Measurements from ENCODE around the gene FBXO17.
"Not testable (repeated sequence)": the region's sequence is repeated elsewhere in the genome, so short reads cannot be mapped to it uniquely, and the experiment has no call there.

Gene FBXO17

GRCh38 chr19:38942471-38943181 is 32.9 kb downstream of the FBXO17 start:
- no peak overlapping the region for H3K4me3 ChIP-seq (ENCODE audit: low read depth, low read length)
- DNase-seq (ENCODE audit: low read depth): no peak
- no peak for TF ChIP-seq CTCF (IDR thresholded peaks at IDR 0.05; ENCODE audit: control insufficient read depth, extremely low read depth, insufficient read depth)

- H3K4me3 ChIP-seq (ENCODE audit: low read depth, low read length): no peak overlapping the region
- DNase-seq (ENCODE audit: low read depth): no peak
- TF ChIP-seq CTCF (IDR thresholded peaks at IDR 0.05; ENCODE audit: control insufficient read depth, extremely low read depth, insufficient read depth): no peak
Measured at GRCh38 chr19:38941979-38942378, 33.6 kb downstream of the FBXO17 start.

- DNase-seq (ENCODE audit: low read depth); H3K4me3 ChIP-seq (ENCODE audit: low read depth, low read length): not testable (repeated sequence)
Measured at GRCh38 chr19:38941466-38941865, 34.1 kb downstream of the FBXO17 start.

- H3K4me3 ChIP-seq (ENCODE audit: low read depth, low read length): no peak overlapping the region
- TF ChIP-seq CTCF (IDR thresholded peaks at IDR 0.05; ENCODE audit: control insufficient read depth, extremely low read depth, insufficient read depth): no peak
- no peak for DNase-seq (ENCODE audit: low read depth)
Measured at GRCh38 chr19:38939957-38940356, 35.6 kb downstream of the FBXO17 start.

GRCh38 chr19:38933544-38933943 is 42.0 kb downstream of the FBXO17 start:
- DNase-seq (ENCODE audit: low read depth): no peak
- TF ChIP-seq CTCF (IDR thresholded peaks at IDR 0.05; ENCODE audit: control insufficient read depth, extremely low read depth, insufficient read depth): no peak
- no peak overlapping the region for H3K4me3 ChIP-seq (ENCODE audit: low read depth, low read length)

GRCh38 chr19:38932425-38933179 is 42.9 kb downstream of the FBXO17 start:
- H3K4me3 ChIP-seq (ENCODE audit: low read depth, low read length): peak overlapping the region; percentile 92; the same call in 1 of the 2 replicates
- TF ChIP-seq CTCF (IDR thresholded peaks at IDR 0.05; ENCODE audit: control insufficient read depth, extremely low read depth, insufficient read depth): peak; percentile 35; the same call in 1 of the 2 replicates
- no peak for DNase-seq (ENCODE audit: low read depth)

GRCh38 chr19:38931521-38931793 is 44.1 kb downstream of the FBXO17 start:
- TF ChIP-seq CTCF (IDR thresholded peaks at IDR 0.05; ENCODE audit: control insufficient read depth, extremely low read depth, insufficient read depth): no peak
- H3K4me3 ChIP-seq (ENCODE audit: low read depth, low read length): peak overlapping the region; percentile 92
- DNase-seq (ENCODE audit: low read depth): no peak

Measured in LNCaP clone FGC (cell line).